PC-9 (cell line): ENCODE results near the gene MCM6.

Source experiments
- CTCF ChIP-seq: fragments of 200-600 bp; sonication (generic); conservative IDR thresholded peaks from 2 replicates; pipeline ENCODE4 v1.6.1; 2017; ENCODE audit warnings: mixed run types, antibody characterized with exemption, mild to moderate bottlenecking, moderate library complexity
- EZH2 ChIP-seq: fragments of 200-600 bp; sonication (generic); IDR thresholded peaks from 2 replicates; pipeline ENCODE4 v1.8.0; 2017; ENCODE audit warnings: antibody characterized with exemption, low read depth

- TF ChIP-seq CTCF (no peak), EZH2 (no peak)
Observed at GRCh38 chr2:135843671-135844070, 32.6 kb downstream of the MCM6 start.
